Measurements from ENCODE around the gene MDFI.

The MDFI gene

GRCh38 chr6:41687501-41688175 lies 49.4 kb downstream of the MDFI start:
- no peak for DNase-seq (ENCODE audit: low read depth in 2 of 2)

- DNase-seq (ENCODE audit: low read depth in 2 of 2), result no peak
These were observed 50.1 kb downstream of the MDFI start for GRCh38 chr6:41688256-41688965.

- DNase-seq (ENCODE audit: low read depth in 2 of 2), result no peak
These were observed 51.1 kb downstream of the MDFI start for GRCh38 chr6:41689171-41690008.

GRCh38 chr6:41690541-41691330 lies 52.5 kb downstream of the MDFI start:
- DNase-seq (ENCODE audit: low read depth in 2 of 2), result no peak

GRCh38 chr6:41691426-41692079 lies 53.3 kb downstream of the MDFI start:
- no peak for DNase-seq (ENCODE audit: low read depth in 2 of 2)

- DNase-seq (ENCODE audit: low read depth in 2 of 2), result no peak
These were observed 53.9 kb downstream of the MDFI start for GRCh38 chr6:41692080-41692675.

- DNase-seq (ENCODE audit: low read depth in 2 of 2), result no peak
These were observed 54.5 kb downstream of the MDFI start for GRCh38 chr6:41692730-41693129.

GRCh38 chr6:41693281-41694240 lies 55.3 kb downstream of the MDFI start:
- DNase-seq (ENCODE audit: low read depth in 2 of 2), result no peak

GRCh38 chr6:41694815-41695526 lies 56.7 kb downstream of the MDFI start:
- no peak for DNase-seq (ENCODE audit: low read depth in 2 of 2)

GRCh38 chr6:41695825-41696224 lies 57.6 kb downstream of the MDFI start:
- no peak for DNase-seq (ENCODE audit: low read depth in 2 of 2)

GRCh38 chr6:41696788-41697187 lies 58.5 kb downstream of the MDFI start:
- no peak for DNase-seq (ENCODE audit: low read depth in 2 of 2)

- DNase-seq (ENCODE audit: low read depth in 2 of 2), result no peak
These were observed 59.9 kb downstream of the MDFI start for GRCh38 chr6:41697861-41698781.

GRCh38 chr6:41699063-41699462 lies 60.8 kb downstream of the MDFI start:
- no peak for DNase-seq (ENCODE audit: low read depth in 2 of 2)

- DNase-seq (ENCODE audit: low read depth in 2 of 2), result no peak
These were observed 62.4 kb downstream of the MDFI start for GRCh38 chr6:41700463-41701347.

- DNase-seq (ENCODE audit: low read depth in 2 of 2), result no peak
These were observed 63.9 kb downstream of the MDFI start for GRCh38 chr6:41702089-41702745.

- no peak for DNase-seq (ENCODE audit: low read depth in 2 of 2)
These were observed 64.7 kb downstream of the MDFI start for GRCh38 chr6:41702771-41703494.
